ENCODE measurements around the gene SLC22A23.

DNA sequence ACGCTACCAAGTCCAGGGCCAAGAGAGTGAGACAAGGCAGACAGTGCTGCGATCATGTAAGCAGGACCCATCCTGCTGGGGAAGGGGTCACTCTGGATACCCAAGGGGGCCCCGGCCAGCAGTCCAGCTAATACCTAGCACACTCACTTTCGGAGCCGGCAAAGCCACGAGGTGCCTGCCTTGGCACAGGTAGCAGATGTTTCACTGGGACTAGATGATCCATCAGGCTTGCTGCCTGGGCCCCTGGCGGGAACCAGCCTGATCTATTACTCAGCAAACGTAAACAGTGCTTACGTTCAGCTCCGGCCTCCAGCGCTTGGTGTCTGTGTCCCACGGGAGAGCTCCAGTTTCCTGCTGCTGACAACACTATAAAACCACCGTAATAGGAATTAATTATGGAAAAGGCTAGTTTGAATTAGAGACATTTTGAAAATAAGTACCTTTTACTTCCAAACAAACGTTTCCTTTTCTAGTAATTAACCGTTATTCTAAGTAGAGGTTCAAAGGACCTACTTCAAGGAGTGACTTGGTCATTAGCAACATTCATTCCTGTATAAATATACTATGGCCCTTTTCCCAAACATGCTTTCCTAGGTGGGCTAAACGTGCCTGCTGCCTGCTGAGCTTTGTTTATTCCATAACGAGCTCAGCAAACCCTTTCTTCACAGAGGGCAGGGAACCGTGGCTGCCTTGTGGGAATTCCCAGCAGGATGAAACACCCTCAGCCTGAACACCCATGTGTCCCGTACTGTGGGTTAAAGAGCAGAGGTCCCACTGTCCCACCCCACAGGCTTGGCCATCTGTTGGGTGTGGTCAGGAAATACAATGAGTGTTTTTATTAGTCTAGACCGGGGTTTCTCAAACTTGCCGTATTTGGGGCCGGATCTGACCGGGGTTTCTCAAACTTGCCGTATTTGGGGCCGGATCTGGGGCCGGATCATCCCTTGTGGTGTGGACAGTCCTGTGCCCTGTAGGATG, 18.4 kb downstream of the SLC22A23 start:
- TF ChIP-seq CTCF (IDR thresholded peaks at IDR 0.05) = no peak
- TF ChIP-seq EP300 (IDR thresholded peaks at IDR 0.05) = no peak
